Measurements from ENCODE around the gene PRDM10. TPM values are rescaled to one million over a fixed set of nuclear protein-coding genes. Genes with fewer than 3 reads are reported as not detected.

The PRDM10 gene
- total RNA-seq, 3 donors from 2014 or later: 12.1 to 17.9 (median 14.0) TPM

DNA sequence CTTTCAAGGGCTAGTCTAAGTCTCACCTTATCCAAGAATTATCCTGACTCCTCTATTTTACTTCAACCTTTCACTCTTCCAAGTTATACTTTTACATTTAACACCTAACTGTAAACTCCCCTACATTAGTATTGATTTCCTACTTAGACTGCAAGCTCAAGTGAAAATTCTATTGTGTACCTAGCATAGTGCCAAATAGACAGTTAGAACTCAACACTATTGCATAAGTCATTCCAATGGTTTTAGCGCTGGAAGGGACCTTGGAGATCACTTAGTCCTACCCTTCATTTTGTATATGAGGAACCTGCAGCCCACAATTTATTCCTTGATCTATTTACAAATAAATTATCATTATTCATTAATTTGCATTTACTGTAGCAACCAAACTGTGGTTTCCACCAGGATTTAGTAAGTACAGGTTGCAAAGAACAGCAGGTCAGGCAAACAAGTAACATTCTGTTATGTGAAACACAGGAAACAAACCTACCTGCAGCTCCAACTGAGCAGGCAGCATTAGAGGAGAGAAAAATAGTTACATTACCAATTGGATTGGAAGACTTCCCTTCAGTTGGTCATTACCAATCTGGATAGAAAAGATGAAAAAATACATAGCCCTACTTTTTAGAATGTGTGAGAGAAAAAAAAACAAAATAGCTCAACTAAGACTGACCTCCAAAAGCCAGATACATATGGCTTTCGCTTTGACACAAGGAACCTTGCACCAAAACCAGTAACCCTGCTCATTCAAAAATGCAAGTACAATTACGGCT, 73.5 kb downstream of the PRDM10 start:
- intact Hi-C loops (cut with DNase I, micrococcal nuclease): no loop called here
- ATAC-seq (no peak), DNase-seq (no peak)
- no peak overlapping the region for H3K4me3 ChIP-seq
- no peaks in the 10 kb centered on the region for H3K4me1 ChIP-seq (ENCODE audit: low read depth)
- no peaks in the 10 kb centered on the region for H3K9me3 ChIP-seq
- TF ChIP-seq, protein P1, sequence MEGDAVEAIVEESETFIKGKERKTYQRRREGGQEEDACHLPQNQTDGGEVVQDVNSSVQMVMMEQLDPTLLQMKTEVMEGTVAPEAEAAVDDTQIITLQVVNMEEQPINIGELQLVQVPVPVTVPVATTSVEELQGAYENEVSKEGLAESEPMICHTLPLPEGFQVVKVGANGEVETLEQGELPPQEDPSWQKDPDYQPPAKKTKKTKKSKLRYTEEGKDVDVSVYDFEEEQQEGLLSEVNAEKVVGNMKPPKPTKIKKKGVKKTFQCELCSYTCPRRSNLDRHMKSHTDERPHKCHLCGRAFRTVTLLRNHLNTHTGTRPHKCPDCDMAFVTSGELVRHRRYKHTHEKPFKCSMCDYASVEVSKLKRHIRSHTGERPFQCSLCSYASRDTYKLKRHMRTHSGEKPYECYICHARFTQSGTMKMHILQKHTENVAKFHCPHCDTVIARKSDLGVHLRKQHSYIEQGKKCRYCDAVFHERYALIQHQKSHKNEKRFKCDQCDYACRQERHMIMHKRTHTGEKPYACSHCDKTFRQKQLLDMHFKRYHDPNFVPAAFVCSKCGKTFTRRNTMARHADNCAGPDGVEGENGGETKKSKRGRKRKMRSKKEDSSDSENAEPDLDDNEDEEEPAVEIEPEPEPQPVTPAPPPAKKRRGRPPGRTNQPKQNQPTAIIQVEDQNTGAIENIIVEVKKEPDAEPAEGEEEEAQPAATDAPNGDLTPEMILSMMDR (IDR thresholded peaks at IDR 0.05): no peak
- H3K36me3 ChIP-seq (ENCODE audit: low read depth): no peaks in the 10 kb centered on the region

GRCh38 chr11:129922674-129923073, 80.0 kb downstream of the PRDM10 start:
- H3K4me3 ChIP-seq: no peak overlapping the region
- no peaks in the 10 kb centered on the region for H3K9me3 ChIP-seq
- TF ChIP-seq, protein P1 (IDR thresholded peaks at IDR 0.05): no peak
- H3K36me3 ChIP-seq (ENCODE audit: low read depth): no peaks in the 10 kb centered on the region
- ATAC-seq (no peak), DNase-seq (no peak)
- intact Hi-C loops (cut with DNase I, micrococcal nuclease): loop anchor here (2.0 to 5.0 kb wide), 2 partner anchors 210 kb away; no protein-coding TSS in a partner anchor
- H3K4me1 ChIP-seq (ENCODE audit: low read depth): no peaks in the 10 kb centered on the region

DNA sequence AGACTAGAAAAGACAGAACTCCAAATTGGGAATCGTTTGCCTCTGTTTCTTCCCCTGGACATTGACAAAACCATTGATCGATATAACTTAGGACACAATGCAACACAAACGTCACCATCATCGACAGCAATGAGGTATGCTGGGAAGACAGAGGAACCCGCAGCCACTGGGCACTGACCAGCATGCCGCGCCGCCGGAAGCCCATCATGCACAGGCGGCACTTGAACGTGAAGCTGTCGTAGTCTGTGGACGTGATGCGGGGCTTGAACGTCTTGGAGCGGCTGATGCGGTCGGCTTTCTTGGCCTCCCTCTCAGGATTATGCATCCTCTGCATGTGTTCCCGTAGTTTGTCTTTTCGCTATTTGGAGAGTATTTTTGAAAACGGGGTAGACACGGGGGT, 84.3 kb downstream of the PRDM10 start:
- no peak for DNase-seq
- intact Hi-C loops (cut with DNase I, micrococcal nuclease): no loop called here
- H3K9me3 ChIP-seq: no peaks in the 10 kb centered on the region
- TF ChIP-seq, protein P1 (IDR thresholded peaks at IDR 0.05): no peak
- no peaks in the 10 kb centered on the region for H3K4me1 ChIP-seq (ENCODE audit: low read depth)
- H3K4me3 ChIP-seq: no peak overlapping the region
- ATAC-seq: no peak
- no peaks in the 10 kb centered on the region for H3K36me3 ChIP-seq (ENCODE audit: low read depth)

- no peak for DNase-seq
- intact Hi-C loops (cut with DNase I, micrococcal nuclease): no loop called here
- ATAC-seq: no peak
- Histone ChIP-seq H3K4me3 (no peak overlapping the region), H3K9me3 (no peaks in the 10 kb centered on the region), H3K4me1 (ENCODE audit: low read depth) (no peaks in the 10 kb centered on the region), H3K36me3 (ENCODE audit: low read depth) (no peaks in the 10 kb centered on the region)
- TF ChIP-seq, protein P1 (IDR thresholded peaks at IDR 0.05): no peak
Observed at GRCh38 chr11:129917231-129917630, 85.4 kb downstream of the PRDM10 start.

GRCh38 chr11:129911298-129911697, 91.3 kb downstream of the PRDM10 start:
- no peaks in the 10 kb centered on the region for H3K36me3 ChIP-seq (ENCODE audit: low read depth)
- H3K4me1 ChIP-seq (ENCODE audit: low read depth): no peaks in the 10 kb centered on the region
- ATAC-seq (no peak), DNase-seq (no peak)
- no peak overlapping the region for H3K4me3 ChIP-seq
- intact Hi-C loops (cut with DNase I, micrococcal nuclease): no loop called here
- no peaks in the 10 kb centered on the region for H3K9me3 ChIP-seq
- TF ChIP-seq, protein P1 (IDR thresholded peaks at IDR 0.05): no peak

All from mucosa of descending colon (tissue), 3 donors.